ENCODE data around the gene NAIF1.
A peak's percentile ranks its signal among the peaks of the same experiment; 100 is the strongest.
"Not testable (repeated sequence)": the region's sequence is repeated elsewhere in the genome, so short reads cannot be mapped to it uniquely, and the experiment has no call there.

The NAIF1 gene

DNA sequence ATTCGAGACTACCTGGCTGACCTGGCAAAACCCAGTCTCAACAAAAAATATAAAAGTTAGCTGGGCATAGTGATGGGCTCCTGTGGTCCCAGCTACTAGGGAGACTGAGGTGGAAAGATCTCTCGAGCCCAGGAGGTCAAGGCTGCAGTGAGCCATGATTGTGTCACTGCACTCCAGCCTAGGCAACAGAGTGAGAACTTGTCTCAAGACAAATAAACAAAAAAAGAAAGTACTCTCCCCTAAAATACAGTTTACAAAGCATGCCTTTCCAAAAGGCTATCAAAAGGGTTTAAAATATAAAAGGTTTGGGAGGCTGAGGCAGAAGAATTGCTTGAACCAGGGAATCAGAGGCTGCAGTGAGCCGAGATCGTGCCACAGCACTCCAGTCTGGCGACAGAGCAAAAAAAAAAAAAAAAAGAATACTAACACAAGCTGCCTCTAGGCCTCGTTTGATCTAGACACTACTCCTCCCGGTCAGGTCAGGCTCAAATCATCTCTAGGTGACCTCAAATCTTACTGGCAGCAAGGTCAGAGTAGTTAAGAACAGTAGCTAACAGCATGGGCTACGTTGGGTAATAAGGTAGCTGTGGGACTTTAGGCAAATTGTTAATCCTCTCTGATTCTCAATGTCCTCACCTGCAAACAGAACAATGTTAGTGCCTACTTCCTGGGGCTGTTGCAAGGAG is 9.3 kb downstream of the NAIF1 start:
- no peak for DNase-seq

DNA sequence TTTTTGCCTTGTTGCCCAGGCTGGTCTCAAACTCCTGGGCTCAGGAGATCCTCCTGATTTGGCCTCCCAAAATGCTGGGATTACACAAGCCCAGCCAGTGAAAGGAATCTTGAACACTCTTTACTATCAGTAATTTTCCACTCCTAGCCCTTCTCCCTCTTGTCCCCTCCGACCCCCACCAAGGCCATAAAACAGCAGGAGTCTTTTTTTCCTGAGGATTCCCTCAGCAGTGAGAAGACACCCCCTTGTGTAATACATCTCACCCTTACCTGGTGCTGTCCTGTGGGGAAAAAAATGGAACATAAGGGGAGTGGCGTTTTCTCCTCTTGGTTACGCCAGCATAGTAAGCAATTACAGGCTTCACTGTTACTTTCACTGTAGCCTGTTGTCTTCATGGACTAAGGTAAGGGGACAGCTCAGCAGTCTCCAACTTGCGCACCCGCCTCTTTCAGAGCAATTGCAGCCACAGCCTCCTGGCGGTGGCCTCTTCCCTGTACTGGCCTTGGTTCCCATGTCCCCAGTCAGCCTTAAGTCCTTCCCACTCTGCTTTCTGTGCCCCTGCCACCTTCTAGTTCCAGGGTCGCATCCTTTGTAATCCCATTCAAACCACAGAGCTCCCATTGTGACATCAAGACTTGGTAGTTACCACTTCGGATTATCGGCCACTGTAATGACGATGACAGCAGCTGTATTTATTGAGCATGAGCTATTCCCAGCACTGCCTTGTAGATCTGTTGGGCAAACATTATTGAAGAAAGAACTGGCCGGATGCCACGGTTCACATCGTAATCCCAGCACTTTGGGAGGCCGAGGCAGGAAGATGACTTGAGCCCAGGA is 10.0 kb downstream of the NAIF1 start:
- no peak for DNase-seq

DNA sequence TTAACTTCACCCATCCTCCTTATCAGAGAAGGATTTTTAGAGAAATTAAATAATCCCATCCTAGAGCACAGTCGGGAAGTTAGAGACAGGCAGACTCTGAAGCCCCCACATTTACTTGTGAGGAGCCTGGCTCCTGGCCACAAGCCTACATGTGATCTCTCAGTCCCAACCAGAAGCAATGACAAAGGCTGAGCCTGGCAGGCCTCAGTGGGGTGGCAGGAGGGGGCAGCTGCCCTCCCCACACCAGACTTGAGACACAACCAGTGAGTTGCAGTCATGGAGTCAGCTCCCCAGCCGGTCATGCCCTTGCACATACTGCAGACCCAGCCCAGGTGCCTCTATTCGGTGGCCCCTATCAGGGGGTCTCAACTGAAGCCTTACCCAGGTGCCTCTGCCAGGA is 11.0 kb downstream of the NAIF1 start:
- DNase-seq = no peak

DNA sequence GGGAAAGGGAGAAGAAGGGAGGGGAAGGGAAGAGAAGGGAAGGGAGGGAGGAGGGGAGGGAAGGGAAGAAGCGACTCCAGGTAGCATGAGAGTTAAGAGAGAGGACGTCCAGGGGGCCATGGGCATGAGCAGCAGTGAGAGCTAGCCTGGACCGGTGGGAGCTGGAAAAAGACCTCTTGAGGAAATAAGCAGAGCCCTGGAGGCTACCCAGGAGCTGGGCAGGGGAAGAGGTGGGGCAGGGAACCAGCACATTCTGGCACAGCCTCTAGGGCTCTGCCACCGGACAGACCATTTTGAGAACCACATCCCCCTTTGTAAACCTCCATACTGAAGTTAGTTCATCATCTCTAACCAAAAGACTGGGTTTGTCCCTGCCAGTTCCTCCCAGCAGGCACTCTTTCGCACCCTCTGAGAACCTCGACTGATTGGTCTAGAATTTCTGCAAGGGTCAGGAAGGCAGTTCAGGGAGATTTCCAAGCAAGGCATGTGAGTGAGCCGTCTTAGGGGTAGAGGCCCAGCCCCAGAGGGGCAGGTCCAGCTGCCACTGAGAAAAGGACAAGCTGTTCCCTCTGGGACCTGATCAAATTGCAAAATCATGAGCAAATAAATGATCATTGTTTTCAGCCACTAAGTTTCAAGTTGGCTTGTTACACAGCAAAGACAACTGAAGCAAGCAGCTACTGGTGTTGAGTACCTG is 11.6 kb downstream of the NAIF1 start:
- no peak for DNase-seq

DNA sequence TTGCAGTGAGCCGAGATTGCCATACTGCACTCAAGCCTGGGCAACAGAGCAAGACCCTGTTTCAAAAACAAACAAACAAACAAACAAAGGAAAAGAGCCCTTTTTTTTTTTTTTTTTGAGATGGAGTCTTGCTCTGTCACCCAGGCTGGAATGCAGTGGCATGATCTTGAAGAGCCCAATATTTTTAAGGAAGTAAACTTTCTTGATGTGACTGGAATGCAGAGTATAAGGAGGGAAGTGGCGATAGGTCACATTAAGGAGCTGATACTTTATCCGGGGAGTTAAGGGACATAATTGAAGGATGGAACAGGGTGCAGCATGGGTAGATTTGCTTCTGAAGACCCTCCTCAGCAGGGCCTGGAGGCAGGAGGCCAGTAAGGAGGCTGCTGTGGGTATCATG is 13.0 kb downstream of the NAIF1 start:
- no peak for DNase-seq

DNA sequence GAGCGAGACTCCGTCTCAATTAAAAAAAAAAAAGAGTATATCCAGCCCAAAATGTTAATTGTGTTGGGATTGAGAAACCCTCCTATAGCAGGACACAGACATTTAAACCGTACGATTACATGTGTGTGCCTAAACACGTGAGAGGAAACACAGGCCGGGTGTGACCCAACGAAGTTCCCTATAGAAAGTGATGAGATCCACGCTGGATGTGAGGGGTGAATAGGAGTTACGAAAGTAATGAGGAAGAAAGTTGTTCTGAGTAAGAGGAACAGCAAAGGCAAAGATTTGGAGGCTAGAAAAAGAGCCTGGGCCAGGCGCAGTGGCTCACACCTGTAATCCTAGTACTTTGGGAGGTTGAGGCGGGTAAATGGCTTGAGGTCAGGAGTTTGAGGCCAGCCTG is 13.6 kb downstream of the NAIF1 start:
- DNase-seq = no peak

DNA sequence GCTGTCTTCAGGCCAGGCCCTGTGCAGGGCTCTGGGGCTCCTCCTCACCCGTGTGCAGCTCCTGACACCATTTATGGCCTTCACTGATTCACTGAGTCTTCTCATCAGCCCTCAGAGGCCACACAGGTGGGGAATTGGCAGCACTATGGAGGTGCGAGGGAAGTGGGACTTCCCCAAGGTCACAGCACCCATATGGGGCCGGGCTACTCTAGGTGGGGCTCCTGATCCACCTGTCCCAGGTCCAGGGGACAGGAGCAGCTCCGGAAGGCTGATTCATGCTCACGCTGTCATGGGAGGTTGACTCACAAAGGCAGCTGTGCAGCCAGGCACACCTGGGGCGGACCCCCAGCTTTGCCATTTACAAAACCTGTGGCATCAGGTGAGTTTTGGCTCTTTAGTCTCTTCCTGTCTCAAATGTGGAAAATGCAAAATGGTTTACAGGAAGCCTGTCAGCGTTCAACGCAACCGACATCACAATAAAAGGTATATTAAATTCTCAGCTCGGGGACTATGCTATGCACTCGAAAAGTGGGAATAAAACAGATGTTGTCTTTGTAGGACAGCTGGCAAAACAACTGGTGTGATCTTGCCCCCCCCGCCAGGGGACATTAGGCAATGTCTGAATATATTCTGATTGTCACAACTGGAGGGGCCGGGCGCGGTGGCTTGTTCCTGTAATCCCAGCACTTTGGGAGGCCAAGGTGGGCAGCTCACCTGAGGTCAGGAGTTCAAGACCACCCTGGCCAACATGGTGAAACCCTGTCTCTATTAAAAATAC is 15.0 kb downstream of the NAIF1 start:
- DNase-seq = no peak

DNA sequence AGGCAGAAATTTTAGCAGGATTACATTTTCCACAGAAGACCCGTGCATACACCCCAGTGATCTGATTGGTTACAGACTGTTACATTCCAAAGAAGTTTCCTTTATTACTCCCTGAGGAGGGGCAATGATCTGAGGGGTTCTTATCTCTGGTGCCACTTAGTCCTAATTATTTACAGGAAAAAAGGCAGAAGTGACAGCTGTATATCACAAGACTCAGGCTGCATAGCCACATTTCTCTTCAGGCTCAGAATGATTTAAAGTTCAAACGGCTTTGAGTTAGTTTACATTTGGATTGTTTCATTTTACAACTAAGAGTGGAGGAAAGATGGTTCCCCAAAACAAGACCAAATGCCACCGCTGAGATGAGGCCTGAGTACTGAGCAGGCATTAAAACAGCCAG is 17.3 kb downstream of the NAIF1 start:
- DNase-seq = no peak

DNA sequence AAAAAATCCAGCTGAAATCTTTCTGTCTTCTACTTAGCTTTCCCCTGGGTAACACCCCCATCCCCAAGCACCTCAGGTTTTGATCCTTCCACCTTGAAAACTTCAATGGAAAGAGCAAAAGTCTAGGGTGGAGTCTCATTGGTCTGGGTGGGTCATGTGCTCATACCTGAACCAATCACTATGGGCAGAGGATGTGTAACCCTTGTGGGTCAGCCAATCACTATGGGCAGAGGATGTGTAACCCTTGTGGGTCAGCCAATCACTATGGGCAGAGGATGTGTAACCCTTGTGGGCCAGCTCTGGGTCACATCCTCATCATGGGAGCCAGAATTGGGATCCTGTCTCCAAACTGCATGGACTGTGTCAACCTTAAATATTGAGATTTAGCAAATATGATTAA is 18.5 kb downstream of the NAIF1 start:
- no peak for DNase-seq

DNA sequence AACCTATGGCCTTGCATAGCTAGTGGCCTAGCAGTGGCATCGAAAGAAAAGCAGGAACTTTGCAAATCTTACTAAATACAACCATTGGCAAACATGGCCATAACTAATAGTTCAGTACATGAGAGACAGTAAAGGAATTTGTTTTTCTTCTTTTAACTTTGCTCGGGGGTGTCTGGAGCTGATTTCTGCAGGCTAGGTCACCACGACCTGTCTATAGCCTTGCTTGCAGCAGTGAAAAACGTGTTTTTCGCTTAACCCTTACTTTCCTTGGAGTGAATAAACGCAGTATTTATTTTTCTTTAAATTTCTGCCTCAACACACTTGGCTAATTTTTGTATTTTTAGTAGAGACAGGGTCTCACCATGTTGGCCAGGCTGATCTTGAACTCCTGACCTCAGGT is 19.9 kb downstream of the NAIF1 start:
- no peak for DNase-seq

DNA sequence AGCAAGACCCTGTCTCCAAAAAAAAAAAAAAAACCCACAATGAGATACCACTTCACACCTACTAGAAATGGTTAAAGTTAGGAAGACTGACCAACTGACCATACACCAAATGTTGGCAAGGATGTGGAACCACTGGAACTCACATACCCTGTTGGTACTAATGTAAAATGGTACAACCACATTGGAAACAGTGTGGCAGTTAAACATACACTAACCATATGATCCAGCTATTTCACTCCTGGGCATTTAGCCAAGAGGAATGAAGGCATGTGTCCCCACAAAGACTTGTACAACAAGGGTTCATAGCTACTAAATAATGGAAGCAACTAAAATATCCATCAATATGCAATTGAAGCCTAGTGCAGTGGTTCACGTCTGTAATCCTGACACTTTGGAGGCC is 21.3 kb downstream of the NAIF1 start:
- no peak for DNase-seq

DNA sequence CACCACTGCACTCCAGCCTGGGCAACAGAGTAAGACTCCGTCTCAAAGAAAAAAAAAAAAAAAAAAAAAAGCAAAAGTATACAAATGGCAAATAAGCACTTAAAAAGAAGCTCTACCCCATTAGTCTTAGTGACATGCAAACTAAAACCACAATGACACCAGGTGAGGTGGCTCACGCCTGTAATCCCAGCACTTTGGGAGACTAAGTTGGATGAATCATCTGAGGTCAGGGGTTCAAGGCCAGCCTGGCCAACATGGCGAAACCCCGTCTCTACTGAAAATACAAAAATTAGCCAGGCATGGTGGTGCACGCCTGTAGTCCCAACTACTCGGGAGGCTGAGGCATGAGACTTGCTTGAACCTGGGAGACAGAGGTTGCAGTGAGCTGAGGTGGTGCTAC is 21.7 kb downstream of the NAIF1 start:
- DNase-seq = not testable (repeated sequence)

DNA sequence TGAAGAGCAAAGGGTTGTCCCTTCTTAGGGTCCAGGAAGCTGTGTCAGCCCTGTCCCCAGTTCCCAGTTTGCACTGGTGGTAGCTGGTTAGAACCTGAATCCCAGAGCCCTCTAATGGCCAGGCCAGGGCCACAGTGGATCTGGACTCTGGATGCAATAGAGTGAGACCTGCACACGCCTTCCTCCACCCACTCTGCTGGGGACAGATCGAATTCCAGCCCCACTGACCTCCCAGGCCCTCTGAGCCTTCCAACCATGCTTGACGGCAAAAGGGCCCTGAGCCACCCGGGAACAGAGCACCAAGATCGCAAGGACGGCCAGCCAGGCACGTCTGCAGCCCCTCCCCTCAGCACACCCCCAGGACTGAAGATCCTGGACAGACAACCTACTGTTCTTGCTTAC is 23.7 kb downstream of the NAIF1 start:
- no peak for DNase-seq

DNA sequence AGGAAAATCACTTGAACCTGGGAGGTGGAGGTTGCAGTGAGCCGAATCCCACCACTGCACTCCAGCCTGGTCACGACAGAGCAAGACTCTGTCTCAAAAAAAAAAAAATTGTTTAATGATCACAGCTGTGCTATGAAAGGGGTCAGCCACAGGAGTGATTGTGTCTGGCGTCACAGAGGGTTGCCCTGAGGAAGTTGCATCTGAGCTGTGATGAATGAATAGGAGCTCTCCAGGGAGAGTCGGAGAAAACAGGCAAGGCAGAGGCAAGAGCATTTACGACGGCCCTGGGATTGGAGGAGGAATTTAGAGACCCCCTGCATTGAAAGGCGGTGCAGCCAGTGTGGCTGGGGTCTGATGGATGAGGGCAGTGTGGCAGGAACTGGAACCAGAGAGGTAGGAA is 25.1 kb downstream of the NAIF1 start:
- no peak for DNase-seq

DNA sequence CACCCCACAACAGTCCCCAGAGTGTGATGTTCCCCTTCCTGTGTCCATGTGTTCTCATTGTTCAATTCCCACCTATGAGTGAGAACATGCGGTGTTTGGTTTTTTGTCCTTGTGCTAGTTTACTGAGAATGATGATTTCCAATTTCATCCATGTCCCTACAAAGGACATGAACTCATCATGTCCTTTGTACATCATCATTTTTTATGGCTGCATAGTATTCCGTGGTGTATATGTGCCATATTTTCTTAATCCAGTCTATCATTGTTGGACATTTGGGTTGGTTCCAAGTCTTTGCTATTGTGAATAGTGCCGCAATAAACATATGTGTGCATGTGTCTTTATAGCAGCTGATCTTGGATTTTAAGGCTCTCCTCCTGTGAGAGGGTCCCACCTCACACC is 26.3 kb downstream of the NAIF1 start:
- not testable (repeated sequence) for DNase-seq

DNA sequence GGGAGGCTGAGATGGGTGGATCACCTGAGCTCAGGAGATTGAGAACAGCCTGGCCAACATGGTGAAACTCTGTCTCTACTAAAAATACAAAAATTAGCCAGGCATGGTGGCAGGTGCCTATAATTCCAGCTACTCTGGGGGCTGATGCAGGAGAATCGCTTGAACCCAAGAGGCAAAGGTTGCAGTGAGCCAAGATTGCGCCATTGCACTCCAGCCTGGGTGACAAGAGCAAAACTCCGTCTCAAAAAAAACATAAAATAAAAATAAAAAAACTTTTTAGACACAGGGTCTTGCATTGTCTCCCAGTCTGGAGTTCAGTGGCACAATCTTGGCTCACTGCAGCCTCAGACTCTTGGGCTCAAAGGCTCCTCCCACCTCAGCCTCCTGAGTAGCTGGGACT is 30.6 kb downstream of the NAIF1 start:
- DNase-seq = not testable (repeated sequence)

DNA sequence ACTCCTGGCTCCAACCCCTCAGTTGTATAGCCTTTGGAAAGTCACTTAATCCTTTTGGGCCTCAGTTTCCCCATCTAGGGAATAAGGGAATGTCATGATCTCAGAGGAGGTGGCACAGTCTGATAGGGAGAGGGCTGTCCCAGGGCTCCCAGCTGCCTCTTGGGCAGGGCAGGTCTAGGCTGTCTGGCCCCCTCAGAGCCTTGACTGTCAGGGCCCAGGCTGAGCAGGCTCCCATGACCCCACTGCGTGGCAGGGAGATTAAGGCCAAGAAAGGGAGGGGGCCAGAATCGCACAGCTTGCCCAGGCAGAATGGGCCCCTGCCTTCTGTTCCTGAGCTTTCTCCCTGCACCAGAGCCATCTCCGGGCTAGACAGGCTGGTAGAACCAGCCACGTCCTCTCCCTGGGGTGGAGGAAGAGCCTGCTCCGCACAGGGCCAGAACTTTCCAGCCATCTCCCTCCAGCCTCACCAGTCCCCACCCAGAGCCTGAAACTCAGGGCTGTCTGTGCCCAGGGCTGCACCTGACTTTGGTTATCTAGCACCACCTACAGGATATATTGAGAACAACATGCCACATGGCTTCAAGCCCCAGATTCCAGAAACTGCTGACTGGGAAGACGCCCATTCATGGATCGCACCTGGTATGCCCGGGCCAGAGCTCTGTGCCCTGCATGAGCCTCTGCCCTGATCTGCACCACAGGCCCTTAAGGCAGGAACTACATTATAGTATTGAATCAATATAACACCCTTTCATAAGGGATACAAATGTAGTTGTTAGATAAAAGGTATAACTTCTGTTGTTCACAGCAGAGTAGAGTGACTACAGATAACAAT is 32.1 kb downstream of the NAIF1 start:
- peak; percentile 21 to 77 (median 52) for DNase-seq

DNA sequence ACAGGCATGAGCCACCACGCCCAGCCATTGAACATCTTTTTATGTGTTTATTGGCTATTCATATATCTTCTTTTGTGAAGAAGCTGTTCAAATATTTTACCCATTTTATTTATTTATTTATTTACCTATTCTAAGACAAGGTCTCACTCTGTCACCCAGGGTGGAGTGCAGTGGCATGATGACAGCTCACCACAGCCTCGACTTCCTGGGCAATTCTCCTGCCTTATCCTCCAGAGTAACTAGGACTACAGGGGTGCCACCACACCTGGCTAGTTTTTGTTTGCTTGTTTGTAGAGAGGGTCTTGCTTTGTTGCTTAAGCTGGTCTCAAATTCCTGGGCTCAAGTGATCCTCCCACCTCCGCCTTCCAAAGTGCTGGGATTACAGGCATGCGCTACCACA is 33.5 kb downstream of the NAIF1 start:
- peak in 1 of 5 experiments; percentile 47 for DNase-seq

DNA sequence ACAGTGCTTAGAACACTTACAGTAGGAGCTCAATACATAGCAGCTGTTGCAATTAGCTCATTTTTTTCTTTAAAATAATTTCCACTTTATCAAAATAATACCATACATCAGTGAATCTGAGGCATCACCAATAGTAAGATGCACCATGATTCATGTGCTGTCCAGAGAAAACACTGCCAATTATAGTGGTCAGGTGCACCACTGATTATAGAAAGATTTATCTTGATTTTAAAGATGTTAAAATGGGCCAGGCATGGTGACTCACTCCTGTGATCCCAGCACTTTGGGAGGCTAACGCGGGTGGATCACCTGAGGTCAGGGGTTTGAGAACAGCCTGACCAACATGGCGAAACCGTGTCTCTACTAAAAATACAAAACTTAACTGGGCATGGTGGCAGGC is 39.4 kb downstream of the NAIF1 start:
- no peak for DNase-seq

DNA sequence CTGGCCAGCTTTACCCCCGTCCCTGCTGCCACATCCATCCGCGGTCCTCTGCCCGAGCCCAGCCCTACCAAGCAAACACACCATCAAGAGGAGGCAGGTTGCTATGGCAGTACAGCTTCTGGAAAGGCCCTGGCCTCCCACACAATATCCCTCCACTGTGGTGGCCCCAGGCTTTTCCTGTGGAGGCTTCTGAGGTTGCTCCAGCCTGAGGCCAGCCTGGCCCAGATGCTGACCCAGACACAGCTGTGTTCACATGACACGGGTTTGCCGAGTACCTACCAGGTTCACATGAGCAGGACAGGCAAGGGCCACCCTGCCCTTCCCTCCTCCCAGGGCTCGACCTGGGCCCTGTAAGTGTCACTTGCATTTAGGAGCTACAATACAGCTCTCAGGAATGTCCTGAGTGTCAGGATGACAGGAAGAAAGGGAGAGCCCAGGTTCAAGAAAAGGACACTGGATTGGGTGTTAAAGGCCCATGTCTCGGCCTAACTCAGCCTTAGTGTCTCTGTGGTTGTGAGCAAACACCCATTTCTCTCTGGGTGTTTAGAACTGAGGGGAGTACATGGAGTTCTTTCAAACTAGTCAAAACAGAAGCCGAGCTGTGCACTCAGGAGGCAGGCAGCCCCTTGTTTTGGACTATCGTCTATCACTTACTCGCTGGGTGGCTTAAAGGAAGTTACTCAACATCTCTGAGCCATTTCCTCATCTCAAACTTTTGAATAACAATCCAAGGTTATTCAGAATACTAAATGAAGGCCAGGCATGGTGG is 40.2 kb downstream of the NAIF1 start:
- DNase-seq = peak in 4 of 5 experiments; percentile 17 to 84 (median 50)

DNA sequence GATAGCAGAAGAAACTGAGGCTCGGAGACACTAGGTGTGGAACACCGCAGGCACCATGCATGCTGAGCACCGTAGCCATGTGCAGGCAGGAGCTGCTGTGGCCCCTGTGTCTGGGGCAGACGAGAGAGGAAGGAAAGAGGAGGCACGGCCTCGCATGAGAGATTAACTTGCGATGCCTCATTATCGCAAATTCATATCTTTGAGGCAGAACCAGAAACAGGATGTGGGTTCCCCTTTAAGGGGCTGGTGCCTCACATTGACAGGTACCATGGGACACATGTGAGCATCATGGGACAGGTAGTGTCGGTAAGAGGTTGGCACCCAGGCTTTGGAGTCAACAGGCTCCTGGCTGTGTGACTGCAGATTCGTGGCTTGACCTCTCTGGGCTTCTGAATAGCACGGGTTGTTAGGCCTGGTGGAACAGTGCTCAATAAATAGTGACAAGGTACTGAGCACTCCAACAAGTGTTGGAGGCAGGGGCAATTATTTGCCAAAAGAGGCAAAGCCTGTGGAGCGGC is 40.8 kb downstream of the NAIF1 start:
- DNase-seq = peak; percentile 57 to 99 (median 80)
